ENCODE data around the gene ZNF628. TPM values are rescaled to one million over a fixed set of nuclear protein-coding genes. Genes with fewer than 3 reads are reported as not detected.
A peak's percentile ranks its signal among the peaks of the same experiment; 100 is the strongest.

ZNF628 gene
- total and polyA plus RNA-seq, 12 donors: 2.5 to 7.8 (median 4.8) TPM

GRCh38 chr19:55473225-55474012 lies 3.0 kb upstream of the ZNF628 start:
- DNase-seq: no peak
- Histone ChIP-seq H3K9me3 (no peaks in the 10 kb centered on the region), H3K4me3 (no peak overlapping the region), H3K27ac (no peak overlapping the region), H3K27me3 (no peaks in the 10 kb centered on the region), H3K36me3 (no peaks in the 10 kb centered on the region), H3K4me1 (peaks cover 3 to 23% (median 19%) of the 10 kb centered on the region in 9 donors)
- no peak for TF ChIP-seq CTCF (IDR thresholded peaks at IDR 0.05)
- 59 to 63% methylated on average over 16 of the region's 16 CpGs for WGBS, 2 donors
- no peak for ATAC-seq
- intact Hi-C loops (cut with DNase I): no loop called here

GRCh38 chr19:55474269-55475265 lies 1.9 kb upstream of the ZNF628 start:
- intact Hi-C loops (cut with DNase I): no loop called here
- no peak for TF ChIP-seq CTCF (IDR thresholded peaks at IDR 0.05)
- Histone ChIP-seq H3K4me1 (peaks cover 3 to 34% (median 19%) of the 10 kb centered on the region in 9 donors), H3K9me3 (no peaks in the 10 kb centered on the region), H3K4me3 (no peak overlapping the region), H3K27ac (peak overlapping the region in 1 of 10 donors; percentile 94), H3K27me3 (no peaks in the 10 kb centered on the region), H3K36me3 (no peaks in the 10 kb centered on the region)
- no peak for DNase-seq
- 92% methylated on average over 19 of the region's 19 CpGs for WGBS, 2 donors
- no peak for ATAC-seq

- intact Hi-C loops (cut with DNase I): no loop called here
- 80 to 84% methylated on average over 13 of the region's 13 CpGs for WGBS, 2 donors
Observed at GRCh38 chr19:55477905-55478304, 1.5 kb downstream of the ZNF628 start.

More at GRCh38 chr19:55477905-55478304, 1.5 kb downstream of the ZNF628 start:
- H3K4me3 ChIP-seq: peak overlapping the region in 6 of 10 donors; percentile 64 to 71 (median 68)
- DNase-seq: no peak
- no peak for ATAC-seq
- H3K4me1 ChIP-seq: peaks cover 3 to 39% (median 19%) of the 10 kb centered on the region in 9 donors
- no peak for TF ChIP-seq CTCF (IDR thresholded peaks at IDR 0.05)
- H3K9me3 ChIP-seq: no peaks in the 10 kb centered on the region
- H3K27ac ChIP-seq: peak overlapping the region in 1 of 10 donors; percentile 93
- H3K27me3 ChIP-seq: no peaks in the 10 kb centered on the region
- H3K36me3 ChIP-seq: peaks cover 0 to 19% (median 9%) of the 10 kb centered on the region in 9 donors

All from heart right ventricle (tissue), 16 donors.